Measurements from ENCODE around the gene TCF3. TPM values are rescaled to one million over a fixed set of nuclear protein-coding genes. Genes with fewer than 3 reads are reported as not detected.
"Not testable (repeated sequence)": the region's sequence is repeated elsewhere in the genome, so short reads cannot be mapped to it uniquely, and the experiment has no call there.

Gene TCF3
- total RNA-seq, 1 donor from 2014 or later: 123 TPM

GRCh38 chr19:1646149-1646548 is 6.3 kb downstream of the TCF3 start:
- DNase-seq (ENCODE audit: low read depth): no peak
- no peaks in the 10 kb centered on the region for H3K27me3 ChIP-seq (ENCODE audit: control insufficient read depth, insufficient read depth, low read length)
- no peaks in the 10 kb centered on the region for H3K36me3 ChIP-seq (ENCODE audit: control insufficient read depth, insufficient read depth, low read length)
- no peak for TF ChIP-seq CTCF (IDR thresholded peaks at IDR 0.05; ENCODE audit: insufficient read depth, low read length, poor library complexity, severe bottlenecking)
- no peak overlapping the region for H3K4me3 ChIP-seq (ENCODE audit: low read depth, low read length)

- TF ChIP-seq CTCF (IDR thresholded peaks at IDR 0.05; ENCODE audit: insufficient read depth, low read length, poor library complexity, severe bottlenecking): no peak
- DNase-seq (ENCODE audit: low read depth): no peak
Measured at GRCh38 chr19:1645299-1645698, 7.1 kb downstream of the TCF3 start.

DNA sequence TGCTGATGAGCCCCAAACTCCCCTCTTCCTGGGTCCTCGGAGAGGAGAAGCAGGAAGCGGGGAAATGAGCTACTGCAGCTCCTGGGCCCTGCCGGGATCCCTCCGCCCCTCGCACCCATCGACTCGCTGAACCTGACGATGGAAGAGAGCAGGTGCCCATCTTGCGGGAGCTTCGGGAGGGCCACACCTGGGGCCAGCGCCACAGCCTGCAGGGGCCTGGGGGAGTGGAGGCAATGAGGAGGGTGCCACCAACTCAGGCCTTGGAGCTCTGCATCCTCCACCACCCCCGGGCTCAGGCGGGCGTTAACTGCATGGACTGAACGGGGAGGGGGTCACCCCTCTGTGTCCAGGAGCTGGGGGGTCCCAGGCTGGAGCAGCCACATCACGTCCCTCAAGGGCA is 8.3 kb downstream of the TCF3 start:
- Histone ChIP-seq H3K27me3 (ENCODE audit: control insufficient read depth, insufficient read depth, low read length) (no peaks in the 10 kb centered on the region), H3K36me3 (ENCODE audit: control insufficient read depth, insufficient read depth, low read length) (no peaks in the 10 kb centered on the region), H3K4me3 (ENCODE audit: low read depth, low read length) (no peak overlapping the region)
- DNase-seq (ENCODE audit: low read depth): no peak
- TF ChIP-seq CTCF (IDR thresholded peaks at IDR 0.05; ENCODE audit: insufficient read depth, low read length, poor library complexity, severe bottlenecking): no peak

More at GRCh38 chr19:1645299-1645698, 7.1 kb downstream of the TCF3 start:
- no peak overlapping the region for H3K4me3 ChIP-seq (ENCODE audit: low read depth, low read length)
- no peaks in the 10 kb centered on the region for H3K27me3 ChIP-seq (ENCODE audit: control insufficient read depth, insufficient read depth, low read length)
- H3K36me3 ChIP-seq (ENCODE audit: control insufficient read depth, insufficient read depth, low read length): no peaks in the 10 kb centered on the region

GRCh38 chr19:1640893-1641448 is 11.4 kb downstream of the TCF3 start:
- H3K27me3 ChIP-seq (ENCODE audit: control insufficient read depth, insufficient read depth, low read length); DNase-seq (ENCODE audit: low read depth); H3K4me3 ChIP-seq (ENCODE audit: low read depth, low read length); H3K36me3 ChIP-seq (ENCODE audit: control insufficient read depth, insufficient read depth, low read length): not testable (repeated sequence)

DNA sequence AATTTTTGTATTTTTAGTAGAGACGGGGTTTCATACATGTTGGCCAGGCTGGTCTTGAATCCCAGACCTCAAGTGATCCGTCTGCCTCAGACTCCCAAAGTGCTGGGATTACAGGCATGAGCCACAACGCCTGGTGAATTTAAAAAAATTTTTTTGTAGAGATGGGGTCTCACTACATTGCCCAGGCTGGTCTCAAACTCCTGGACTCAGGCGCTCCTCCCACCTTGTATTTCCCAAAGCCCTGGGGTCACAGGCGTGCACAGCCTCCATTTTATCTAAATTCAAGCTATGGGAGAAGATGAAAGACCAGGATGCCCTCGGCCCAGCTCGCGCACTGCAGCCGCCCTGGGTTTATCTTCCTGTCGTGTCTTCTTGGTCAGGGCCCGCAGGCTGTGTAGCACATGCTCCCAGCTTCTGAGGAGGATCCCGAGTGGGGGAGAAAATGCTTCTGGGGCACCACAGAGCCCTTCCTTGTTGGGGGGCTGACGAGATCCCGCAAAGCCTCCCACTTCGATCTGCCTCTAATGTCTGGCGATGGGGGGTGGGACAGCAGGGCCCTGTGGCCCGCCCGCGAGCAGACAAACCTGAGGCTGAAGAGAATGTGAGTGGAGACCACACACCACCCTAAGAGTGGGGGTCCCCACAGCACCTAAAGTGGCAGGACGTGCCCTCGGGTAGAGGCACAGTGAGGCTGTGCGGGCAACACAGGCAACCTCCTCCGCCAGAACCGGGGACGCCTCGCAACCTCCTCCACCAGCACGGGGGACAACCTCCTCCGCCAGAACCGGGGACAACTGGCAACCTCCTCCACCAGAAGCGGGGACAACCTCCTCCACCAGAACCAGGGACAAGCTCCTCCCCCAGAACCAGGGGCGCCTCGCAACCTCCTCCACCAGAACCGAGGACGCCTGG is 15.8 kb downstream of the TCF3 start:
- TF ChIP-seq CTCF (IDR thresholded peaks at IDR 0.05; ENCODE audit: insufficient read depth, low read length, poor library complexity, severe bottlenecking): no peak
- H3K4me3 ChIP-seq (ENCODE audit: low read depth, low read length): no peak overlapping the region
- no peak for DNase-seq (ENCODE audit: low read depth)
- H3K36me3 ChIP-seq (ENCODE audit: control insufficient read depth, insufficient read depth, low read length): peaks cover 3% of the 10 kb centered on the region
- H3K27me3 ChIP-seq (ENCODE audit: control insufficient read depth, insufficient read depth, low read length): no peaks in the 10 kb centered on the region

GRCh38 chr19:1634938-1635243 is 17.5 kb downstream of the TCF3 start:
- Histone ChIP-seq H3K27me3 (ENCODE audit: control insufficient read depth, insufficient read depth, low read length) (no peaks in the 10 kb centered on the region), H3K36me3 (ENCODE audit: control insufficient read depth, insufficient read depth, low read length) (peaks cover 3% of the 10 kb centered on the region), H3K4me3 (ENCODE audit: low read depth, low read length) (no peak overlapping the region)
- no peak for TF ChIP-seq CTCF (IDR thresholded peaks at IDR 0.05; ENCODE audit: insufficient read depth, low read length, poor library complexity, severe bottlenecking)
- DNase-seq (ENCODE audit: low read depth): no peak
